Mesodermal cell (in vitro differentiated cells): Measurements from ENCODE around the gene ATP6V0A1.
"Not testable (repeated sequence)": the region's sequence is repeated elsewhere in the genome, so short reads cannot be mapped to it uniquely, and the experiment has no call there.

Experiments
- H3K27ac ChIP-seq: 2 replicates; pipeline ENCODE4 v1.7.0; 2013; ENCODE audit warnings: mild to moderate bottlenecking, low read depth, low read length, moderate library complexity; ENCODE audit not compliant: severe bottlenecking
- H3K36me3 ChIP-seq: 2 replicates; pipeline ENCODE4 v1.7.1; 2013; ENCODE audit warnings: mild to moderate bottlenecking, low read length, moderate library complexity; ENCODE audit not compliant: control insufficient read depth, insufficient read depth
- H3K4me1 ChIP-seq: one replicate; pipeline ENCODE4 v1.7.1; 2013; ENCODE audit warnings: mild to moderate bottlenecking, low read length; ENCODE audit not compliant: insufficient read depth, control insufficient read depth, poor library complexity, severe bottlenecking
- H3K4me3 ChIP-seq: 2 replicates; pipeline ENCODE4 v1.7.0; 2013; ENCODE audit warnings: low read length, control low read depth, mild to moderate bottlenecking; ENCODE audit not compliant: insufficient read depth, poor library complexity, severe bottlenecking; ENCODE audit errors: extremely low read depth
- H3K9me3 ChIP-seq: 2 replicates; pipeline ENCODE4 v1.7.1; 2013; ENCODE audit warnings: mild to moderate bottlenecking, low read length, moderate library complexity; ENCODE audit not compliant: control insufficient read depth
- WGBS, 2 experiments: methylation state at CpG; one replicate each; pipeline ENCODE4 v1.1.5; 2013; ENCODE audit warnings: missing lambda C conversion rate in 2 of 2; ENCODE audit not compliant: insufficient coverage in 2 of 2; 5-methylcytosine and 5-hydroxymethylcytosine counted together

Gene ATP6V0A1

DNA sequence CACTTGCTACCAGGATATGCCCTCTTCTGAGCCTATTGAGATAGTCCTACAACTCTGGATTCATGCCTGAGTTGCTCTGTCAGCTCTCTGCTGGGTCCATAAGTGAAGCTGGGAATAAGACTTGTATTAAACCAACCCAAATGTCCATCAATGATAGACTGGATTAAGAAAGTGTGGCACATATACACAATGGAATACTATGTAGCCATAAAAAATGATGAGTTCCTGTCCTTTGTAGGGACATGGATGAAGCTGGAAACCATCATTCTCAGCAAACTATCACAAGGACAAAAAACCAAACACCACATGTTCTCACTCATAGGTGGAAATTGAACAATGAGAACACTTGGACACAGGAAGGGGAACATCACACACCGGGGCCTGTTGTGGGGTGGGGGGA is 19.1 kb downstream of the ATP6V0A1 start:
- not testable (repeated sequence) for H3K4me1 ChIP-seq, H3K4me3 ChIP-seq, H3K9me3 ChIP-seq, H3K27ac ChIP-seq
- H3K36me3 ChIP-seq = peaks cover 80% of the 10 kb centered on the region
- WGBS, 2 experiments = no CpG with 5 or more reads among the region's 1 CpG

DNA sequence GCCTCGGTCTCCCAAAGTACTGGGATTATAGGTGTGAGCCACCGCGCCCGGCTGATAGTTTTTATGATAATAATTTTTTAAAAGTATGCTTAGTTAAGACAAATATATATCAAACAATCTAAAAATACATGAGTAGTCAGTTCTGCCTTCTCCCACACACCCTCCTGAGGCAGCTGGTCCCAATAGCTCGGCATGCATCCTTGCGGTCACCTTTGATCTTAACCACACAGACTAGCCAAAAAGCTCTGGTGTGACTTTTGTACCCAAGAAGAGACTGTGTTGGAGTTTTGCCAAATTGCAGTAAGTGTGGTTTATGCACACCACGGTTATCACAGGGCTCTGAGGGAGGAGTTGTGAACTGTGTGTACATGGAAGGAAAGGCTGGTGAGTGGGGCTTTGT is 25.6 kb downstream of the ATP6V0A1 start:
- 95 to 96% methylated on average over 3 to 4 of the region's 7 CpGs for WGBS, 2 experiments
- Histone ChIP-seq H3K4me3 (no peak overlapping the region), H3K4me1 (peaks cover 3% of the 10 kb centered on the region), H3K9me3 (no peaks in the 10 kb centered on the region), H3K36me3 (peaks cover 70% of the 10 kb centered on the region), H3K27ac (no peak overlapping the region)

DNA sequence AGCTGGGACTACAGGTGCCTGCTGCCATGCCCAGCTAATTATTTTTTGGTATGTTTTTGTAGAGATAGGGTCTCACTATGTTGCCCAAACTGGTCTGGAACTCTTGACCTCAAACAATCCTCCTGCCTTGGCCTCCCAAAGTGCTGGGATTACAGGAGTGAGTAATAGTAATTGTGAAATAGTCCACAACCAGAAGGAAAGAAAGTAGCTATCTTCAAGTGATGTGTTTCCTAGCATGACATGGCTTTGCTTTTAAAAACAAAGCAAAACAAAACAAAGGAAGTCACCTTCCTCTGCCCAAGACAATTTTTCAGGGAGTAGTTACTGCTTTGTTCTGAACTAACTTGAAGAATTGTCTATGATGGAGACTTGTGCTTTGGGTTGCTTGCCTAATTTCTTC is 27.0 kb downstream of the ATP6V0A1 start:
- H3K4me3 ChIP-seq = no peak overlapping the region
- peaks cover 3% of the 10 kb centered on the region for H3K4me1 ChIP-seq
- H3K9me3 ChIP-seq = no peaks in the 10 kb centered on the region
- H3K27ac ChIP-seq = no peak overlapping the region
- H3K36me3 ChIP-seq = peaks cover 73% of the 10 kb centered on the region

DNA sequence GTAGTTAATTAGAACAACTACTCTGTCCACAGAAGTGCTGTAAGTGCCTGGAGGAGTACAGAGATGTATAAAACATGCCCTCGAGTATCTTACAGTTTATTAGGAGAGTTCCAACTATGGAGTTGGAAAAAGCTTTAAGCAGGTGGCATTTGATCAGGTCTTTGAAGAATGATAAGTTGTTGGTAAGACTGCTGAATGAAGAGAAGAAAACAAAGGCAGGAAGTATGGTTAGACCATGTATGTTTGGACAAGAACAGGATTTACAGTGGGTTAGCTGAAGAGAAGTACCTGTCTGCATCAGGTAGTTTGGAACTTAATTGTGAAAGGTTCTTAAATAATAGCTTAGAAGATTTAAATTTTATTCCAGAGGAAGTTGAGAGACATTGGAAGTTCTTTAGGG is 29.4 kb downstream of the ATP6V0A1 start:
- Histone ChIP-seq H3K9me3 (no peaks in the 10 kb centered on the region), H3K27ac (no peak overlapping the region), H3K36me3 (peaks cover 73% of the 10 kb centered on the region), H3K4me1 (peaks cover 2% of the 10 kb centered on the region), H3K4me3 (no peak overlapping the region)
- 100% methylated on average over 1 of the region's 1 CpG for WGBS, 2 experiments

DNA sequence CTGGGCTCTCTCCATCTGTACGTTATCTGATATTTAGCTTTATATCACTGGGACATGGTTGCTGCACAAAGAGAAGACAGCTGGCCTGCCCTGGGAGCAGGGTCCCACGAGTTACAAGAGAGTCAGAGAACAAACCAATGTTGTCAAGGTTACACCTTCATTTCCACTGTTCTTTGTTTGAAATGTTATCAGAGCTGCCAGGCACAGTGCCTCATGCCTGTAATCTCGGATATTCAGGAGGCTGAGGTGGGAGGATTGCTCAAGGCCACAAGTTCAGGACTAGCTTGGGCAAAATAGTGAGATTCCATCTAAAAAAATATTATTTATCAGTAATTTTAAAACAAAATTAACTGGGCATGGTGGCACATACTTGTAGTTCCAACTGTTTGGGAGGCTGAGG is 34.6 kb downstream of the ATP6V0A1 start:
- H3K27ac ChIP-seq = no peak overlapping the region
- H3K36me3 ChIP-seq = peaks cover 87% of the 10 kb centered on the region
- H3K4me1 ChIP-seq = no peaks in the 10 kb centered on the region
- no peaks in the 10 kb centered on the region for H3K9me3 ChIP-seq
- no peak overlapping the region for H3K4me3 ChIP-seq
- 90 to 100% methylated on average over 2 of the region's 3 CpGs for WGBS, 2 experiments

DNA sequence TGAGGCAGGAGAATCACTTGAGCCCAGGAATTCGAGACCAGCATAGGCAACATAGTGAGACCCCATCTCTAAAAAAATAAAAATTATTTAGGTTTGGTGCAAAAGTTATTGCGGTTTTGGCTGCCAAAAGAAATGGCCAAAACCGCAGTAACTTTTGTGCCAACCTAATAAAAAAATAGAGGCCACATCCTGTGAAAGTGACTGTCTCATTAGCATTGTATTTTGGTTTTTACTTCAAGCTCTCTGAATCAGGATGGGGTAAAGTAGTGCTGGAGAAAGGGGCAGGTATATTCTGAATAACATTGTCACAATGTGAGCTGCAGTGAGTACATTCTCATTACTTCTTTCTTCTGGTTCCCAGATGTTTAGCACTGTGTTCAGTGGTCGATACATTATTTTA is 36.0 kb downstream of the ATP6V0A1 start:
- 67 to 88% methylated on average over 2 of the region's 4 CpGs for WGBS, 2 experiments
- Histone ChIP-seq H3K9me3 (no peaks in the 10 kb centered on the region), H3K4me1 (no peaks in the 10 kb centered on the region), H3K27ac (no peak overlapping the region), H3K36me3 (peaks cover 90% of the 10 kb centered on the region), H3K4me3 (no peak overlapping the region)

DNA sequence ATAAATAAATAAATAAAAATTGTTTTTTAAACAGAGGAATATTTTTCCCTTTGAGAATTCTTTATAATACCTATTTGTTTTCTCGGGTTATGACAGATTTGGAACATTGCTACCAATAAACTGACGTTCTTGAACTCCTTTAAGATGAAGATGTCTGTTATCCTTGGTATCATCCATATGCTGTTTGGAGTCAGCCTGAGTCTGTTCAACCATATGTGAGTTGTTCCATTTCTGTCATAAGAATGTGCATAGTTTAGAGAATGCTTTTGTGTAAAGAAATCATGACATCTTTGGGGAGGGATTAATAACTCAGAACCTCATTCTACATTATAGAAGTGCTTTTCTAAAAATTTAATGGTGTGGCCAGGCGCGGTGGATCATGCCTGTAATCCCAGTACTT is 40.1 kb downstream of the ATP6V0A1 start:
- H3K4me3 ChIP-seq = no peak overlapping the region
- peaks cover 93% of the 10 kb centered on the region for H3K36me3 ChIP-seq
- no peaks in the 10 kb centered on the region for H3K4me1 ChIP-seq
- H3K9me3 ChIP-seq = no peaks in the 10 kb centered on the region
- 93 to 100% methylated on average over 2 to 3 of the region's 4 CpGs for WGBS, 2 experiments
- no peak overlapping the region for H3K27ac ChIP-seq

DNA sequence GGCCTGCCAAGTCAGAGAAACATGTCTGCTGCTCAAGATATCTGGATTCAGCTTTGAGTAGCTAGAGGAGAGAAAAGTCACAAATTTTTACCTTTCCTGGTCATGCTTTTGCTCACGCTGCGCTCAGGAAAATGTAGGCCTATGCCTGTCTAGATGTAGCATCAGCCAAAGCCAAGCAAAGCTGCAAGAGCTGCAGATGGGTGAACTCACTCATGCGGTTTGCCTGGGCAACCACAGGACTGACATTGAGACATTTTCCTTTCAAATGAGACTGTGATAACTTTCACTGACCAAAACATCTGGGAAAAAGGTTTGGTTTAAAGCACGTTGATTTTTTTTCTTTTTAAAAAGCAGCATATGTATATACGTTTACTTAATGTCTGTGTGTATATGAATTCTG is 43.4 kb downstream of the ATP6V0A1 start:
- Histone ChIP-seq H3K9me3 (no peaks in the 10 kb centered on the region), H3K27ac (no peak overlapping the region), H3K36me3 (peaks cover 71% of the 10 kb centered on the region), H3K4me3 (no peak overlapping the region), H3K4me1 (no peaks in the 10 kb centered on the region)
- 95 to 97% methylated on average over 3 to 4 of the region's 5 CpGs for WGBS, 2 experiments

DNA sequence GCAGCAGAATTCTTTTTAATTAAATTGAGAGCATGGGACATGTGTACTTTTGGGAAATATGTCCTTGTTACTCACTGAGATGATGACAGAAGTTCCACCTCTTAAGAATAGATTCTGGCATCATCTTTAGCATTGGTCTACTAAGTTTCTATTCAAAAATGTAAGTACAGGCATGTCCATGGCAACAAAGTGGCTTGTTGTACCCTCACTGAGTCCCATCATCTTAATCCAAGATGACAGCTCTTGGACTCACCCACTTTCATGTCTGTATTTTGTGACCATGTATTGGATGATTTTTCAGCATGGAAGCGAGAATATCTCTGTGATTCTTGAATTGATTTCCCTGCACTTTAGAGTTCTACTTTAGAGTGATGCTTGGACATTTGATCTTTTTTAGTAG is 44.2 kb downstream of the ATP6V0A1 start:
- WGBS, 2 experiments = 60% methylated on average over 1 of the region's 1 CpG; no CpG with 5 or more reads in 1 of the 2 experiments
- H3K4me3 ChIP-seq = no peak overlapping the region

DNA sequence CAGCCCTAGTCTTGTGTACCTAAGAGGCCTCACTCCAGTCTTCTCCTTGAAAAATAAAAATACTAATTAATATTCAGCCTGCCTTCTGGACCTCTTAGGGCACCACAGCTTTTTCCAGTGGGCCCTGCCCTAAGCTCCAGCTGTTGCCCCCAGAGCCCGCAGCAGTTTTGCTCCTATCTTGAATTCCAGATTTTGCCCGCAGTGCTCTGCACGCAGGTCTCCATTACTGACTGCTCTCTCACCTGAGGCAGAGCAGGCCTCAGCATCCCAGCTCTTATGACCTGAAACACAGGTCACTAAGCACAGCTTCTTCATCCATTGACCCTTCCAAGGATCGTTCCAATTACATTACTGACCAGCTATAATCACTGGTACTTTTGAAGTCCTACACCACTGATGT is 49.0 kb downstream of the ATP6V0A1 start:
- Histone ChIP-seq H3K9me3 (no peaks in the 10 kb centered on the region), H3K4me1 (no peaks in the 10 kb centered on the region), H3K4me3 (no peak overlapping the region), H3K27ac (no peak overlapping the region), H3K36me3 (peaks cover 53% of the 10 kb centered on the region)
- 88 to 100% methylated on average over 3 of the region's 4 CpGs for WGBS, 2 experiments

More for the DNA sequence above, 44.2 kb downstream of the ATP6V0A1 start:
- H3K4me1 ChIP-seq = no peaks in the 10 kb centered on the region
- no peaks in the 10 kb centered on the region for H3K9me3 ChIP-seq
- H3K36me3 ChIP-seq = peaks cover 70% of the 10 kb centered on the region
- no peak overlapping the region for H3K27ac ChIP-seq

DNA sequence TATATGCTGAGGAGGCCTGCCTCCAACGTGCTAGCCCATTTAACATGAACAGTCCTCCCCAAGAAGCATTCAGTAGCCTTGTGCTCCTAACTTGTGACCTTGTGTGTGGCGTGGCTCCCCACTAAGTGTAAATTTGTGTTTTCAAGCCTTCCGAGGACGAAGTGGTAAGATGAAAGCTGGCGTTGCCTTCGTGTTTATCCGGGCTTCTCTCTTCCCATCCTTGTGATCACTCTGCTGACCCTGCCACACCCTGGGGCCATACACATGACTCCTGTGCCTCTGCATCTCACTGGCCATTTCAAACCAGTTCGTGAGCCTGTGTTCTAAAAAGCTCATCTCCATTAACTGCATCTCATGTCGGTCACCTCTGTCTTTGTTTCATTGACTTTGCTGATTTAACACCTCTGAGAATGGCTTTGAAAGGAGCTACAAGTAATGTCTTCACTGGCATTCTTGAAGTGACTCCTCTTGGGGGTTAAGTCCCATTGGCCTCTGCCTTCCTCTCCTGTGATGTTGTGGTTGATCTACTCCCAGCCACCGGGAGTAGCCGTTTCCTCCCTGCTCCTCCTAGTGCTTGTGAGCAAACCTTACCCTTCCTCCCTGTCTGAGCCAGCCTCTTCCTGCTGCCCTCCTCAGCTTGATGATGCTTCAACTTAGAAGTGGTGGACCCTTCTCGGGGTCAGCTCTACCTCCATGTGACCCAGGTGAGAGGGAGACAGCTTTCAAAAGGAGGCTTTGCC is 49.9 kb downstream of the ATP6V0A1 start:
- Histone ChIP-seq H3K4me3 (no peak overlapping the region), H3K27ac (no peak overlapping the region), H3K36me3 (peaks cover 49% of the 10 kb centered on the region), H3K9me3 (no peaks in the 10 kb centered on the region), H3K4me1 (no peaks in the 10 kb centered on the region)
- 87 to 95% methylated on average over 8 to 9 of the region's 12 CpGs for WGBS, 2 experiments
